Neuronal stem cell (in vitro differentiated cells): ENCODE measurements around the gene ZNF835.

Experiments used
- DNase-seq: peaks from one replicate; pipeline ENCODE4 v3.0.0-alpha.2; 2013; ENCODE audit warnings: low spot score
- H2AFZ ChIP-seq: one replicate; pipeline ENCODE4 v1.6.1; 2013; ENCODE audit warnings: mild to moderate bottlenecking, low read length, inconsistent platforms
- H2AK5ac ChIP-seq: 2 replicates; pipeline ENCODE4 v1.6.1; 2013; ENCODE audit warnings: low read depth, mild to moderate bottlenecking, inconsistent platforms, low read length, moderate library complexity, mixed read lengths
- H2BK120ac ChIP-seq: 2 replicates; pipeline ENCODE4 v1.6.1; 2013; ENCODE audit warnings: low read depth, mild to moderate bottlenecking, inconsistent platforms, low read length, moderate library complexity, mixed read lengths
- H2BK12ac ChIP-seq: one replicate; pipeline ENCODE4 v1.6.1; 2013; ENCODE audit warnings: low read length, inconsistent platforms
- H2BK15ac ChIP-seq: 2 replicates; pipeline ENCODE4 v1.6.1; 2013; ENCODE audit warnings: mild to moderate bottlenecking, low read length, inconsistent platforms, mixed read lengths
- H2BK5ac ChIP-seq: one replicate; pipeline ENCODE4 v1.6.1; 2013; ENCODE audit warnings: inconsistent platforms, mild to moderate bottlenecking, low read length, moderate library complexity
- H3K14ac ChIP-seq: one replicate; pipeline ENCODE4 v1.6.1; 2013; ENCODE audit warnings: low read length, inconsistent platforms
- H3K18ac ChIP-seq: 2 replicates; pipeline ENCODE4 v1.6.1; 2013; ENCODE audit warnings: low read length, inconsistent platforms
- H3K23ac ChIP-seq: 2 replicates; pipeline ENCODE4 v1.6.1; 2013; ENCODE audit warnings: low read depth, mild to moderate bottlenecking, mixed read lengths, low read length, inconsistent platforms; ENCODE audit not compliant: poor library complexity
- H3K27ac ChIP-seq: replicated peaks from 3 replicates; pipeline ENCODE4 v1.5.1; 2013; ENCODE audit warnings: low read length, inconsistent platforms
- H3K27me3 ChIP-seq, 3 experiments: 2 replicates each; pipeline ENCODE4 v1.6.1; 2013; ENCODE audit warnings: low read length in 3 of 3, mild to moderate bottlenecking in 2 of 3, inconsistent platforms in 1 of 3, low read depth in 1 of 3, mixed read lengths in 1 of 3, moderate library complexity in 1 of 3; ENCODE audit not compliant: control insufficient read depth in 3 of 3, insufficient read depth in 3 of 3
- H3K36me3 ChIP-seq, 2 donors: replicated peaks in 1 of 2; 2 replicates each; pipeline ENCODE4 v1.6.1; 2013; ENCODE audit warnings: low read length in 2 of 2; ENCODE audit not compliant: control insufficient read depth in 2 of 2, insufficient read depth in 2 of 2
- H3K4ac ChIP-seq: 2 replicates; pipeline ENCODE4 v1.6.1; 2013; ENCODE audit warnings: inconsistent platforms, mild to moderate bottlenecking, low read length, moderate library complexity
- H3K4me1 ChIP-seq, 2 donors: 1 replicate in 1 of 2; 2 replicates in 1 of 2; pipeline ENCODE4 v1.6.1; 2013; ENCODE audit warnings: low read length in 2 of 2, low read depth in 1 of 2; ENCODE audit not compliant: control insufficient read depth in 2 of 2, insufficient read depth in 1 of 2
- H3K4me2 ChIP-seq: one replicate; pipeline ENCODE4 v1.6.1; 2013; ENCODE audit warnings: mild to moderate bottlenecking, low read length, inconsistent platforms; ENCODE audit not compliant: insufficient read depth, poor library complexity, severe bottlenecking
- H3K4me3 ChIP-seq, 2 donors: 2 replicates each; pipeline ENCODE4 v1.5.1; 2013; ENCODE audit warnings: low read length in 2 of 2, mild to moderate bottlenecking in 2 of 2, inconsistent platforms in 1 of 2, moderate library complexity in 1 of 2
- H3K79me1 ChIP-seq: one replicate; pipeline ENCODE4 v1.6.1; 2013; ENCODE audit warnings: low read depth, mild to moderate bottlenecking, inconsistent platforms, low read length, moderate library complexity
- H3K9ac ChIP-seq: one replicate; pipeline ENCODE4 v1.6.1; 2013; ENCODE audit warnings: mild to moderate bottlenecking, low read depth, low read length, inconsistent platforms; ENCODE audit not compliant: poor library complexity
- H3K9me3 ChIP-seq, 2 donors: replicated peaks in 1 of 2; 2 replicates each; pipeline versions ENCODE3 to v1.6.1; 2013; ENCODE audit warnings: low read length in 2 of 2, mild to moderate bottlenecking in 2 of 2, inconsistent platforms in 1 of 2, low read depth in 1 of 2, mixed read lengths in 1 of 2, moderate library complexity in 1 of 2; ENCODE audit not compliant: control insufficient read depth in 2 of 2, insufficient read depth in 1 of 2
- H4K8ac ChIP-seq: one replicate; pipeline ENCODE4 v1.6.1; 2013; ENCODE audit warnings: low read depth, mild to moderate bottlenecking, inconsistent platforms, low read length, moderate library complexity
- H4K91ac ChIP-seq: one replicate; pipeline ENCODE4 v1.6.1; 2013; ENCODE audit warnings: low read length, low read depth, mild to moderate bottlenecking, inconsistent platforms; ENCODE audit not compliant: poor library complexity
- WGBS, 2 donors: extraction: QIAGEN DNeasy Blood & Tissue Kit; methylation state at CpG; one replicate each; pipeline ENCODE4 v1.1.7; 2013; ENCODE audit warnings: missing lambda C conversion rate in 2 of 2, mixed read lengths in 1 of 2; ENCODE audit not compliant: insufficient read length in 2 of 2, insufficient replicate concordance in 1 of 2; ENCODE audit errors: extremely low coverage in 2 of 2; 5-methylcytosine and 5-hydroxymethylcytosine counted together

ZNF835 gene

GRCh38 chr19:56667311-56667870 is 4.2 kb downstream of the ZNF835 start:
- H3K4ac ChIP-seq = no peak overlapping the region

GRCh38 chr19:56664511-56664910 is 7.0 kb downstream of the ZNF835 start:
- WGBS, 2 donors = no CpG with 5 or more reads among the region's 43 CpGs
- DNase-seq = no peak
- H3K23ac ChIP-seq = peak overlapping the region; percentile 85
- H3K27me3 ChIP-seq = no peaks in the 10 kb centered on the region
- H4K8ac ChIP-seq = peak overlapping the region; percentile 17
- no peak overlapping the region for H3K27ac ChIP-seq
- H3K4me3 ChIP-seq = peak overlapping the region in 1 of 2 donors; percentile 25
- no peak overlapping the region for H2BK5ac ChIP-seq
- H3K14ac ChIP-seq = no peak overlapping the region
- H2AK5ac ChIP-seq = no peak overlapping the region
- no peak overlapping the region for H3K4me2 ChIP-seq
- peaks cover 3% of the 10 kb centered on the region for H3K79me1 ChIP-seq
- no peak overlapping the region for H3K18ac ChIP-seq
- peaks cover 0 to 16% of the 10 kb centered on the region in 2 donors for H3K36me3 ChIP-seq
- no peak overlapping the region for H3K9ac ChIP-seq
- no peak overlapping the region for H3K4ac ChIP-seq
- H2BK120ac ChIP-seq = no peak overlapping the region
- H4K91ac ChIP-seq = no peak overlapping the region
- no peak overlapping the region for H2BK12ac ChIP-seq
- peaks cover 33 to 44% of the 10 kb centered on the region in 2 donors for H3K9me3 ChIP-seq
- H3K4me1 ChIP-seq = no peaks in the 10 kb centered on the region
- H2BK15ac ChIP-seq = no peak overlapping the region
- no peak overlapping the region for H2AFZ ChIP-seq

More at GRCh38 chr19:56667311-56667870, 4.2 kb downstream of the ZNF835 start:
- no peak overlapping the region for H2AK5ac ChIP-seq
- DNase-seq = no peak
- no peaks in the 10 kb centered on the region for H3K27me3 ChIP-seq
- H2AFZ ChIP-seq = peak overlapping the region; percentile 84
- no peak overlapping the region for H2BK12ac ChIP-seq
- peaks cover 25 to 37% of the 10 kb centered on the region in 2 donors for H3K9me3 ChIP-seq
- no peak overlapping the region for H4K8ac ChIP-seq
- no peak overlapping the region for H3K4me2 ChIP-seq
- no peak overlapping the region for H3K18ac ChIP-seq
- peaks cover 11% of the 10 kb centered on the region for H3K79me1 ChIP-seq
- no peak overlapping the region for H3K23ac ChIP-seq
- no peak overlapping the region for H3K27ac ChIP-seq
- no peak overlapping the region for H2BK5ac ChIP-seq
- no peak overlapping the region for H3K9ac ChIP-seq
- no peak overlapping the region for H3K14ac ChIP-seq
- H2BK120ac ChIP-seq = no peak overlapping the region
- H3K36me3 ChIP-seq = peaks cover 0 to 13% of the 10 kb centered on the region in 2 donors
- no peak overlapping the region for H2BK15ac ChIP-seq
- H3K4me1 ChIP-seq = peaks cover 0 to 10% of the 10 kb centered on the region in 2 donors
- H4K91ac ChIP-seq = no peak overlapping the region
- H3K4me3 ChIP-seq = no peak overlapping the region
- WGBS, 2 donors = no CpG with 5 or more reads among the region's 6 CpGs

- Histone ChIP-seq H3K18ac (no peak overlapping the region), H3K9me3 (peaks cover 35 to 45% of the 10 kb centered on the region in 2 donors), H3K79me1 (peaks cover 3% of the 10 kb centered on the region), H3K27me3 (no peaks in the 10 kb centered on the region), H4K91ac (no peak overlapping the region), H3K23ac (peak overlapping the region; percentile 85), H2AFZ (no peak overlapping the region), H3K4me2 (no peak overlapping the region), H2BK15ac (no peak overlapping the region), H3K4ac (no peak overlapping the region), H3K4me3 (peak overlapping the region in 1 of 2 donors; percentile 25), H4K8ac (no peak overlapping the region), H3K4me1 (no peaks in the 10 kb centered on the region), H2BK12ac (no peak overlapping the region), H2BK5ac (no peak overlapping the region), H3K36me3 (peaks cover 0 to 16% of the 10 kb centered on the region in 2 donors), H3K9ac (peak overlapping the region; percentile 21), H2AK5ac (no peak overlapping the region), H3K14ac (no peak overlapping the region), H2BK120ac (no peak overlapping the region), H3K27ac (no peak overlapping the region)
- no CpG with 5 or more reads among the region's 60 CpGs for WGBS, 2 donors
- DNase-seq = no peak
These were observed 7.5 kb downstream of the ZNF835 start for GRCh38 chr19:56663931-56664500.

GRCh38 chr19:56661248-56661647 is 10.3 kb downstream of the ZNF835 start:
- Histone ChIP-seq H2BK12ac (no peak overlapping the region), H3K9me3 (peaks cover 27 to 36% of the 10 kb centered on the region in 2 donors), H4K8ac (no peak overlapping the region), H3K9ac (no peak overlapping the region), H3K4me2 (no peak overlapping the region), H3K4me1 (no peaks in the 10 kb centered on the region), H3K4me3 (peak overlapping the region in 1 of 2 donors; percentile 39), H2BK15ac (no peak overlapping the region), H3K23ac (no peak overlapping the region), H3K27ac (no peak overlapping the region), H3K79me1 (peaks cover 3% of the 10 kb centered on the region), H2BK120ac (no peak overlapping the region), H3K4ac (no peak overlapping the region), H2BK5ac (no peak overlapping the region), H3K18ac (no peak overlapping the region), H3K14ac (no peak overlapping the region), H3K27me3 (no peaks in the 10 kb centered on the region), H4K91ac (no peak overlapping the region), H3K36me3 (peaks cover 0 to 16% of the 10 kb centered on the region in 2 donors), H2AFZ (no peak overlapping the region), H2AK5ac (no peak overlapping the region)
- no CpG with 5 or more reads among the region's 3 CpGs for WGBS, 2 donors
- no peak for DNase-seq
